Measurements from ENCODE around the gene PSME3IP1. TPM values are rescaled to one million over a fixed set of nuclear protein-coding genes. Genes with fewer than 3 reads are reported as not detected.

The PSME3IP1 gene
- polyA plus RNA-seq, 1 donor (not counting 4 experiments of a cell fraction or from before 2014, with no cell fraction given): 75.7 TPM

DNA sequence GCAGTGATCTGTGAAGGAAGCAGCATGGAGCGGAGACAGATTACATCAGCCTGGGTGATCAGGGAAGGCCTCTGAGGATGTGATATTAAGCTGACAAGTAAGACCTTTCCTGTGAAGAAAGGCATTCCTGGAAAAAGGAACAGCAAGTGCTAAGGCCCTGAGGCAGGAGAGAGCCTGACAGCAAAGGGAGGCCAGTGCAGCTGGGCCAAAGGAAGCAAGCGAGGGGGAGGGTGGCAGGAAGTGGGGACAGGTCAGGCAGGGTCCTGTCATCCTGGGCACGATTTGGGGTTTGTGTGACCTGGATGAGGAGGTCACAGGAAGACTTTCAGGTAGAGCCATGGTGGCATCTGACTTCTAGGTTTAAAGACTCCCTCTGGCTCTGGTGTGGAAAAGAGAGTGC is 81.1 kb downstream of the PSME3IP1 start:
- Histone ChIP-seq H3K79me2 (ENCODE audit: control insufficient read depth, insufficient read depth, low read length) (no peaks in the 10 kb centered on the region), H3K9me3 (ENCODE audit: control insufficient read depth, low read depth, low read length) (no peaks in the 10 kb centered on the region), H3K4me3 (ENCODE audit: control insufficient read depth in 2 of 3, extremely low read depth in 1 of 3, insufficient read depth in 2 of 3, low read depth in 1 of 3, low read length in 3 of 3) (no peak overlapping the region), H3K9me1 (ENCODE audit: control insufficient read depth, extremely low read depth, insufficient read depth, low read length) (no peaks in the 10 kb centered on the region), H3K4me1 (ENCODE audit: control insufficient read depth, extremely low read depth, insufficient read depth, low read length) (peaks cover 7% of the 10 kb centered on the region), H3K27ac (ENCODE audit: control insufficient read depth, insufficient read depth, low read length) (no peak overlapping the region), H3K36me3 (ENCODE audit: control insufficient read depth in 2 of 2, extremely low read depth in 1 of 2, insufficient read depth in 2 of 2, low read length in 2 of 2) (no peaks in the 10 kb centered on the region), H3K4me2 (ENCODE audit: control insufficient read depth, extremely low read depth, insufficient read depth, low read depth, low read length) (no peak overlapping the region), H2AFZ (ENCODE audit: control insufficient read depth, low read length) (no peak overlapping the region), H4K20me1 (ENCODE audit: control insufficient read depth, extremely low read depth, insufficient read depth, low read length) (no peaks in the 10 kb centered on the region), H3K9ac (ENCODE audit: control insufficient read depth, extremely low read depth, insufficient read depth, low read length) (no peak overlapping the region), H3K27me3 (ENCODE audit: control insufficient read depth, extremely low read depth, insufficient read depth, low read length) (no peaks in the 10 kb centered on the region)
- DNase-seq (ENCODE audit: low read depth, low spot score) (no peak), FAIRE-seq (no peak)
- TF ChIP-seq, protein P1, sequence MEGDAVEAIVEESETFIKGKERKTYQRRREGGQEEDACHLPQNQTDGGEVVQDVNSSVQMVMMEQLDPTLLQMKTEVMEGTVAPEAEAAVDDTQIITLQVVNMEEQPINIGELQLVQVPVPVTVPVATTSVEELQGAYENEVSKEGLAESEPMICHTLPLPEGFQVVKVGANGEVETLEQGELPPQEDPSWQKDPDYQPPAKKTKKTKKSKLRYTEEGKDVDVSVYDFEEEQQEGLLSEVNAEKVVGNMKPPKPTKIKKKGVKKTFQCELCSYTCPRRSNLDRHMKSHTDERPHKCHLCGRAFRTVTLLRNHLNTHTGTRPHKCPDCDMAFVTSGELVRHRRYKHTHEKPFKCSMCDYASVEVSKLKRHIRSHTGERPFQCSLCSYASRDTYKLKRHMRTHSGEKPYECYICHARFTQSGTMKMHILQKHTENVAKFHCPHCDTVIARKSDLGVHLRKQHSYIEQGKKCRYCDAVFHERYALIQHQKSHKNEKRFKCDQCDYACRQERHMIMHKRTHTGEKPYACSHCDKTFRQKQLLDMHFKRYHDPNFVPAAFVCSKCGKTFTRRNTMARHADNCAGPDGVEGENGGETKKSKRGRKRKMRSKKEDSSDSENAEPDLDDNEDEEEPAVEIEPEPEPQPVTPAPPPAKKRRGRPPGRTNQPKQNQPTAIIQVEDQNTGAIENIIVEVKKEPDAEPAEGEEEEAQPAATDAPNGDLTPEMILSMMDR (optimal IDR thresholded peaks at IDR 0.05 in 1 of 3, IDR thresholded peaks at IDR 0.05 in 1 of 3, conservative IDR thresholded peaks at IDR 0.05 in 1 of 3; ENCODE audit: extremely low read depth in 1 of 3, insufficient read depth in 2 of 3, low read length in 3 of 3): no peak
- TF ChIP-seq EZH2 (IDR thresholded peaks at IDR 0.05; ENCODE audit: low read length): no peak
- dilution Hi-C loops (cut with MboI; ENCODE audit: extremely low pct_ligation_motif_present, low sequenced_read_pairs): no loop called here

DNA sequence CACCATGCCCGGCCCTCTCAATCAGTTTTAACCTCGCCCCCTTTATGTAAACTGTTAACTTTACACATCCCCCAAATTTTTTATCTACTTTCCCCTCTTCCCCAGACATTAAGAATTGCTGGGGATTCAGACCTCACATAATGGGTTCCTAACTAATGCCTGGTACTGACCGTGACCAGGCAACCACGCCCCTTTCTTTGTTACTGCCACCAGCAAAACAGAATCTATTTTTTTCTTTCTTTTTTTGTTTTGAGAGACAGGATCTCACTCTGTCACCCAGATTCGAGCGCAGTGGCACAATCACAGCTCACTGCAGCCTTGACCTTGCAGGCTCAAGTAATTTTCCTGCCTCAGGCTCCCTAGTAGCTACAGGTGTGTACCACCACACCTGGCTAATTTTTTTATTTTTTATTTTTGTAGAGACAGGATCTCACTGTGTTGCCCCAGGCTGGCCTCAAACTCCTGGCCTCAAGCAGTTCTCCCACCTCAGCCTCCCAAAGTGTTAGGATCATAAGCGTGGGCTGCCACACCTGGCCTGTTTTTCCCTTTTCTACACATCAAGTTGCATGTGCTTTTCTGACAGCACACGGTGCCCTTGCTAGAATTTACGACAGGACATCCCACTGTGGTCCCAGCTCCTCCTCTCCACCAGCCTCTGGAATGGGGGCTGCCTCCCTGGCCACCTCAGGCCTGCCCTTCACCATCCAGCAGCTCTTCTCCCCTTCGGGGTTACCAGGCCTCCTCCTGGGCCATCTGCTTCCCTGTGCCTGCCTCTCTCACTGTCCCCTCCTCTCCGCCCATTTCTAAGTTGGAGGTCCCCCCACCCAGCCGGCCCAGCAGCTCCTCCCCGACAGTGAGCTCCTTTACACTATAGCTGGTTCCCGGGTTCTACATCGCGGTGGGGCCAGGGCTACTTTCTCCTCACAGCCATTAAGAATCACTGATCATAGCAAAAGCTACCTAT is 82.7 kb downstream of the PSME3IP1 start:
- no peaks in the 10 kb centered on the region for H3K27me3 ChIP-seq (ENCODE audit: control insufficient read depth, extremely low read depth, insufficient read depth, low read length)
- no peak overlapping the region for H3K27ac ChIP-seq (ENCODE audit: control insufficient read depth, insufficient read depth, low read length)
- H4K20me1 ChIP-seq (ENCODE audit: control insufficient read depth, extremely low read depth, insufficient read depth, low read length): no peaks in the 10 kb centered on the region
- H3K9me1 ChIP-seq (ENCODE audit: control insufficient read depth, extremely low read depth, insufficient read depth, low read length): no peaks in the 10 kb centered on the region
- DNase-seq (ENCODE audit: low read depth, low spot score): no peak
- no peak overlapping the region for H2AFZ ChIP-seq (ENCODE audit: control insufficient read depth, low read length)
- dilution Hi-C loops (cut with MboI; ENCODE audit: extremely low pct_ligation_motif_present, low sequenced_read_pairs): no loop called here
- no peak overlapping the region for H3K9ac ChIP-seq (ENCODE audit: control insufficient read depth, extremely low read depth, insufficient read depth, low read length)
- H3K9me3 ChIP-seq (ENCODE audit: control insufficient read depth, low read depth, low read length): no peaks in the 10 kb centered on the region
- H3K79me2 ChIP-seq (ENCODE audit: control insufficient read depth, insufficient read depth, low read length): no peaks in the 10 kb centered on the region
- H3K4me1 ChIP-seq (ENCODE audit: control insufficient read depth, extremely low read depth, insufficient read depth, low read length): peaks cover 7% of the 10 kb centered on the region
- FAIRE-seq: no peak
- TF ChIP-seq EZH2 (IDR thresholded peaks at IDR 0.05; ENCODE audit: low read length): no peak
- TF ChIP-seq, protein P1 (optimal IDR thresholded peaks at IDR 0.05 in 1 of 3, IDR thresholded peaks at IDR 0.05 in 1 of 3, conservative IDR thresholded peaks at IDR 0.05 in 1 of 3; ENCODE audit: extremely low read depth in 1 of 3, insufficient read depth in 2 of 3, low read length in 3 of 3): no peak
- H3K36me3 ChIP-seq (ENCODE audit: control insufficient read depth in 2 of 2, extremely low read depth in 1 of 2, insufficient read depth in 2 of 2, low read length in 2 of 2): no peaks in the 10 kb centered on the region
- no peak overlapping the region for H3K4me3 ChIP-seq (ENCODE audit: control insufficient read depth in 2 of 3, extremely low read depth in 1 of 3, insufficient read depth in 2 of 3, low read depth in 1 of 3, low read length in 3 of 3)
- no peak overlapping the region for H3K4me2 ChIP-seq (ENCODE audit: control insufficient read depth, extremely low read depth, insufficient read depth, low read depth, low read length)

Other genes starting within 250 kb of the PSME3IP1 start
- not detected in 3 replicates for gene CETP, start 224.1 kb downstream of the PSME3IP1 start, polyA plus RNA-seq
- 7.7 to 10.7 TPM (median 7.8 TPM) in 3 replicates for gene NLRC5, start 196.5 kb downstream of the PSME3IP1 start, polyA plus RNA-seq
- 26.5 to 33.3 TPM (median 29.2 TPM) in 3 replicates for gene CPNE2, start 93.5 kb downstream of the PSME3IP1 start, polyA plus RNA-seq
- 33.7 to 42.2 TPM (median 38.9 TPM) in 3 replicates for gene RSPRY1, start 290 bp upstream of the PSME3IP1 start, polyA plus RNA-seq
- 55.2 to 107 TPM (median 98.0 TPM) in 3 replicates for gene ARL2BP, start 59.2 kb upstream of the PSME3IP1 start, polyA plus RNA-seq
- gene PLLP, start 98.6 kb upstream of the PSME3IP1 start, polyA plus RNA-seq: 8.7 to 15.4 TPM (median 13.1 TPM) in 3 replicates
- gene CCL22, start 172.7 kb upstream of the PSME3IP1 start, polyA plus RNA-seq: not detected in 3 replicates
- gene CX3CL1, start 186.5 kb upstream of the PSME3IP1 start, polyA plus RNA-seq: 0.45 to 0.71 TPM (median 0.47 TPM) in 3 replicates
- not detected in 3 replicates for gene CCL17, start 218.7 kb upstream of the PSME3IP1 start, polyA plus RNA-seq